ENCODE measurements around the gene PTPN5.
A peak's percentile ranks its signal among the peaks of the same experiment; 100 is the strongest.

PTPN5 gene

DNA sequence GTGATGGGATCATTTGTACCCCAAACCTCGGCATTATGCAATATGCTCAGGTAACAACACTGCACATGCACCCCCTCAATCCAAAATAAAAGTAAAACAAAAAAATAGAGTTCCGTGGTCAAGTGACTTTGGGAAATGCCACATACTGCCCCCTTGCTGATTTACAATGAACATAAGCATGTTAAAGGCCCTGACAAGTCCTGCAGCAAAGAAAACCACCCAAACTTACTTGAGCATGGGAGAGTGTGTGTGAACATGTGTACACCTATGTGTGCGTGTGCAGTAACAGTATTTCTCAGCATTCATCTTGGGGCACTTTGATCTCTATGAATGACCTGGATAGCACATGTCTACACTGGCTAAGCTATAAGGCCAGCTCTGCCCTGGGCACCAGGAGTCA is 49.8 kb downstream of the PTPN5 start:
- DNase-seq (ENCODE audit: low read depth, low spot score), result no peak

DNA sequence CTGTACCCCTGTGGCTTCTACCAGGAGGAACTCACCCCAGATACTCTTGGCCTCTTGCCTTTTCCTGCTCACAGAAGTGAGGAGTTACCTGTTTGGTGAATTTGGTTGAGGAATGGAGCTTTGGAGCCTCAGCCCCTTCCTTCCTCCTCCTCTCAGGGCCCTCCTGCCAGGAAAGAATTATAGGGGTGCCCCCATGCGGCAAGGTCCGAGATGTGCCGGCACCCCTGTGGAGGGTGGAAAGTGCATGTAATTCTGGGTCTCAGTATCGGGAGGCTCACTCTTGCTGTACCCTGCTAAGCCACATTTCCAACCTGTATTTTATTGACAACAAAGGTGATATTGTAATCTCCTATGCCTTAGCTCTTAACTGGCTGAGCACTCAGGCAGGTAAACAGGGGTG is 51.9 kb downstream of the PTPN5 start:
- no peak for DNase-seq (ENCODE audit: low read depth, low spot score)

DNA sequence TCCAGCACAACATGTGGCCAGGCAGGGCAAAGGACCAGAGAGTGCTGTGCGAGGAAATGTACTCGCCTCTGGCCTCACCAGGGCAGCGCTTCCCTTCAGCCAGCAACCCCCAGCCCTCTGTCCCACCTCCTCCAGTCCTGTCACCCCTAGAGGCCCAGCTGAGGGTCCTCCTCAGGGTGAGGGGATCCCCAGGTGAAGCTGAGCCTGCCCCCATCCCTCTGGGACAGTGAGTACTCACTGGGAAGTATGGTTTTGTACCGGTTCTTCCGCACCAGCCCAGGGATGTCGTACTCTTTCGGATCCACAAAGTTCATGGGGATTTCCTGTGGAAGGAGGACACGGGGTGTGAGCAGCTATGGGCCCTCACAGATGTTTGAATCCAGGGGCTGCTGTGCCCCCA is 54.0 kb downstream of the PTPN5 start:
- DNase-seq (ENCODE audit: low read depth, low spot score), result no peak

DNA sequence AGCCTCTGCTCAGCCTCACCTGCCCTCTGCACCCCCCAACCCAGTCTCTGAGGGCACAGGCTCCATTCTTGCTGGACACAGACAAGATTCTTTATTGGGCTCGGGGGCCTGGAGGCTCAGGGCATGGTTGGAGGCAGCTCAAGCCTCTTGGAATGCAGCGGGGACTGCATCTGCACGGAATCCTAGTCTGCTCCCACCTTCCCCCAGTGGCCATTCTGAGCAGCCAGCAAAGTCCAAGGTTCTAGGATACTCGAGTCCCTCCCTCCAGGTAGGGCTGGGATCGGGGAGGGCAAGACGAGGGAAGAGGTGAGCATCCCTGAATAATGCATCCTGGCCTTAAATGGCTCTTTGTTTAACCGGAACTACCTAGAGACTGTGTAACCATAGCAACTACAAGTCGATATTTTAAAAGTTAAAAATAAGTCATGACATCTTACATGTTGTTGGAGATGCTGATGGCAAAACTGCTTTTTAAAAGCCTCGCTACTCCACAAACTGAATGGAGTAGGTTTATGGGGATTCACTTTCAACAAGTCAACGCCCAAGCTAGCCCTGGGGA is 54.9 kb downstream of the PTPN5 start:
- peak; percentile 61 for DNase-seq (ENCODE audit: low read depth, low spot score)

DNA sequence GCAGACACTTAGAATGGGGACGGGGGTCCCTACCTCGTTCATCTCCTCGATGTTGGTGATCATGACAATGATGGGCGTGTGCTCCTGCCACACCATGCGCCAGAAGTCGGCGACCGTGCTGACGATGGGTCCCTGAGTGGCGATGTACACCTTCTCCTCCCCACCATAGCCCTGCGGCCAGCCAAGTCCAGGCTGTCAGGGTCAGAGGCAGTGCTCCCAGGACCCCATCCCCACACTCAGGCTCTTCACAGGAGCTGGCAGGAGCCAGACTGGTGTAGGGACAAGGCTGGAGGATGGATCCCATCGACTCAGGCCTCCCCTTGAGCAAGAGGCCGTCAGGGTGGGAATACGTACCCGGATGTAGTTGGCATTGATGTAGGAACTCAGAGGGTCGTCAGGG is 58.4 kb downstream of the PTPN5 start:
- DNase-seq (ENCODE audit: low read depth, low spot score), result no peak

DNA sequence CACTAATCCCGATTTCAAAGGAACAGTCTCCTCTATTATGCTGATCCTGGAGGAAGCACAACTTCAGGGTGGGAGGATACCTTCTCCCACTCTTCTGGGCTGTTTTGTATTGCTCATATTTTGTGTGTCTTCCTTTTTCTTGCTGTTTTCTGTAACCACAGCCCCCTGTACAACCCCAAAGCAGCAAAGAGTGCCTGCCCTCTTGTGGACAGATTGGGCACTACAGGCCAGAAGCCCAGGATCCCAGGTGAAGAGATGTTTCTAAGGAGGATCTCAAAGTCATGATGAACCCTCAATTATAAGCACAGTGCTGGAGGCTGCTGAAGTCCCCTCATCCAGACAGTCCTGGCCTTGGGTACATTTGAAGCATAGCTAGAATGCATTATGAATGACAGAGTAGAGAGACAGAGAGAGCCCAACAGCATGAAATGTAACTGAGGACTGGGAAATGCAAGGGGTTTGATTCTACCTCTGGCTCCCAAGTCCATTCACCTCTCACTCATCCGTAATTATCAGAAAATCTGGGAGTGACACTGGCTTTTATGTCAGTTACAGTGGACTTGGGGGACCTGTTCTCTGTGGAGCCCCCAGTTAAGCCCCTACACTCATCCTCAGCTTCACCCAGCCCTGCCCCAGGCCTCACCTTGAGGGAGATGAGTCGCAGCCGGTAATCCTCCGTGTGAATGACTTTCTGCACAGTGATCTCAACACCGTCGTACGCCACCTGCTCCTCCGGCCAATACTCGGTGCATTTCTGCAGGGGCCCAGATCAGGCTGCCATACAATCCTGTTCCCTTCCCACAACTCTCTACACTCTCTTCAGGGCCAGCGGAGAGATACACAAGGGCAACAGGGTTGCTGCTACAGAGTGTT is 59.4 kb downstream of the PTPN5 start:
- DNase-seq (ENCODE audit: low read depth, low spot score), result peak; percentile 75

DNA sequence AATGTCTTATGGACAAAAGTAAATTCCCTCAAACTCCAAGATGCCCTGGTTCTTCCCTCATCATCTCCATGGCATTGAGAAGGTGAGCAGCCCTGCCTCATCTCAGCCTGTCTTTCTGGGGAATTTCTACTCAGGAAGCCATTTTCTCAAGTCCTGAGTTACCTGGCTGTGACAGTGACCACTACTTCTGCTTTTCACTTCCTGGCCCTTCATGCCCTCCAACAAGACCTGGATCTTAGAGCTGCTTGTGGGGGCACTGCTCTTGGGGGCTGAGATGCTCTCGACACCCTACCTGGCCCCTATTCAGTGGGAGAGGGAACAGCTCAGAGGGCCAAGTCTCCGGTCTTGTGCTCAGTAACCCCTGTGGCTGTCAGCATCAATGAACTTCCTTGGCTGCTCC is 60.2 kb downstream of the PTPN5 start:
- no peak for DNase-seq (ENCODE audit: low read depth, low spot score)

DNA sequence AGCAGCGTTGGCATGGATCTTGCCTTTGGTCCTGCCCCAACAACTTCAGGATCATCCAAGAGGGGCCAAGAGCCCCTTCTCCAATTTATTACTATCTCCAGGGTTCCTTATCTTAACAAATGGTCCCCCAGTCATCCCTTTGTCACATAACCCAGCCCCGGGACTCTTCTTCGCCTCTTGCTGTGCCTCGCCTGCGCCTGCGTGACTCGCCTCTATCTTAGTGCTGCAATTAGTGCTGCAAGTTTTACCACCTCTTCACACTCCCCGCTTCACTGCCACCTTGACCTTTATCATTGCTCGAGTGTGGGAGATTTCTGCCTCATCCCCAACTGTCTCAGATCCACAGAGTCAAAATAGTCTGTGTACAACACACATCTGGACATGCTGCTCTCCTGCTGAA is 61.6 kb downstream of the PTPN5 start:
- no peak for DNase-seq (ENCODE audit: low read depth, low spot score)

DNA sequence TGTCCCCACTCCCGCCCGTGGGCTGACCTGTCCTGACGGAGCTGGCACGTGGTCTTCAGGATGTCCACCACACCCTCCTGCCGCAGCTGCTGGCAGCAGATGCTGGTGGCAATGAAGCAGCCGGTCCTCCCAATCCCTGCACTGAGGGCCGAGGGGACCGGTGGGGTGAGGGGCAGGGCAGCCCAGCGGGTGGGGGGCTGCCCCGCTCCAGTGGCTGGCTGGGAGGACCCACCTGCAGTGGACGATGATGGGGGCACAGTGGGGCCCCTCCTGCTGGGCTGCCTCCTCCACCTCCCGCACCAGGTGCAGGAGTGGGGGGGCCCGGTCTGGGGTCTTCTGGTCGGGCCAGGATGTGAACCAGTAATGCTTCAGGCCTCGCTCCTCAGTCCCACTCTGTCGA is 62.2 kb downstream of the PTPN5 start:
- DNase-seq (ENCODE audit: low read depth, low spot score), result no peak

DNA sequence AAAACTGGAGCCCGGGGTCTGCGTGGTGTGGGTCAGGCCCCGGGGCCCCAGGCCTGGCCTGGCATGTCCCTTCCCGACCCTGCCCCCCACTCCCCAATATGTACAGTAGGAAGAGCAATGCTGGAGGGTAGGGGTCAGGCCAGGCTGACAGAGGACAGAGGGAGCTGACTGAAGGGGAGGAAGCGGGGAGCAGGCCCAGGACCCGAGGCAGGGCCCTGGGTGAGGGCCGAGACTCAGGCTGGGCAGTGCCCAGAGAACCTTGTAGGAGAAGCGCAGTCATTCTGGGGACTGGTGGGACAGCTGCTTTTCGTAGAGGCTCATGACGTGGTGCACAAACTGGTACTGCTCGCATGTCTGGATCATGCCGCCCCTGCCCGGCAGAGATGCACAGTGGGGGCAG is 62.9 kb downstream of the PTPN5 start:
- DNase-seq (ENCODE audit: low read depth, low spot score), result no peak

DNA sequence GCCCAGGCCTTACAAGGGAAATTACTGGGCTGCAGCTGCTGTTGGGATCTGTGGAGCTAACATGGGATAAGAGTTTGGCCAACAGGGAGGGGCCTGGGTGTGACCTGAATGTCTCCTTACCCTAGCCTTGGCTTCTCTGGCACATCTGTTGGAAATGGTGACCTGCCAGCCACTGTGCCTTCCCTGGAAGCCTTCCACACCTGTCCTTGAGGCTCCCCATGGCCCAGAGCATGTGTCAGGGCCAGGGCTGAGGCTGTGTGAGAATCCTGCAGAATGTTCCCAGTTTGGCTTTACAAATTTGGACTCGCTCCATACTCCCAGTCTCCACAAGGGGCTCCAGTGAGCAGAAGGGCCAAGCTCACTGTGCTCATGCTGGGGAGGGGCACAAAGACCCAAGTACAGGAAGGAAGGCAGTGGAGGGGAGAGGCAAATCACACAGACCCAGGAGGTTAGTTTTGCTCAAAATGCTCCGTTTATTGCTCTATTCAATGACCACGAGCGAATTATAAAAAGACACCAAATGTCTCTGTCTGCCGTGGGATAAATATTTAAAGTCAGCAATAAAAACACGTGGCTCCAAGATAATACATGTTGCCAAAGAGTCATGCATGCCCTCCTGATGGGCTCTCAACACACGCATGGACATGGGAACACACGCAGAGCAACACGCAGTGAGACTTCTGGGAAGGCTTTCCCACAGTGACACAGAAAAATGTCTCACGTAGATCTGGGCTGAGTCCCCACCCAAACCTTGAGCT is 63.9 kb downstream of the PTPN5 start:
- peak; percentile 74 for DNase-seq (ENCODE audit: low read depth, low spot score)

DNA sequence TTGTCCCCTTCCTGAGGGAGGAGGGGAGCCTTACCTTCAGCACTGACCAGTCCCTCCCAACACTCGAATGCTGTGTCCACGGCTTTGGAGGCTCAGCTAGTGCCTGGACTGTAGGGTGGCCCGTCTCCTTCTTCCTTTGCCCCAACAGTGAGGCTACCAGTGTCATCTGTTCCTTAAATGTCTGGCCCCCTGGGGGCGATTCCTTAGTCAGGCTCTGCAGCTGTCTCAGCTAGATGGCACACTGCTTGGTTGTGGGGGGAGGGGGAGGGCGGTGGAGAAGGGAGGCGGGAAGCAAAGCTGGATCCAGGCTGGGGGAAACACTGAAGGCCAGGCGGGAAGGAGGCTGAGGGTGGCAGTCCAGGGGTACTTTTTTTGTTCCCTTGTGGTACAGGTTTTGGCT is 65.6 kb downstream of the PTPN5 start, which contains the start of gene IGSF22:
IGSF22 (minus strand) TSS at position 149 of the 400 bp plus-strand sequence. CDS start 1,952 bp downstream, outside the sequence.
- DNase-seq (ENCODE audit: low read depth, low spot score), result peak; percentile 27

DNA sequence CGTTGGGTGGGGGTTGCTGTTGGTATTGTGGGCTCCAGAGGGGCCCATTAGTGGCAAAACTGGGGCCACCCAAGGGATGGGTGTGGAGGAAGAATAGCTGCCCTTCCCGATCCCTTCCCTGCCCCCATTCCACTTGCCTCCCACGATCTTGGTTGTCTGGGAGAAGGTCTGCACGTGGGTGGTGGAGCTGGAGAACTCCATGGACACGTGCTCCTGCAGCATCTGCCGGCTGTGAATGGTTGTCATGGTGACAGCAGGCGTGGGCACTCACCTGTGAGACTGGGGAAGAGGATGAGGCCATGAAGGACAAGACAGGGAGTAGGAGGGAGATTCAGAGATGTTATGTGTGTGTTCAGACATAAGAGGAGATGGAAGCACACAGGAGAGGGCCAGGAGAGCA is 67.6 kb downstream of the PTPN5 start:
- DNase-seq (ENCODE audit: low read depth, low spot score), result no peak

DNA sequence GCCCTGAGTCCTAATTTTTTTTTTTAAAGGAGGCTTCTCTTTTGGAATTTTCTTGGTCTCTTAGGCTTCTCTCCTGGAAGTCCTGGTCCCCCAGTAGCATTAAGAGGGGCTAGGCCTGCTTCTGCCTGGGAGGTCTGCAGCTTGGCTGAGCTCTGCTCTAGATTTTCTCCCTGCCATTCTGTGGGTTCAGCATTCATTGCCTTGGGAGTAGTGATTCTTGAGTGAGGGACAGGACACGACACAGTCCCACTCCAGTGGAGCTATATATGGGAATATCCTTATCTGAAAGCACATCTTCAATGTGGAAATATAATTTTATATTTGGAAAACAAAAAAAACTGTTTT is 69.3 kb downstream of the PTPN5 start:
- DNase-seq (ENCODE audit: low read depth, low spot score), result no peak

DNA sequence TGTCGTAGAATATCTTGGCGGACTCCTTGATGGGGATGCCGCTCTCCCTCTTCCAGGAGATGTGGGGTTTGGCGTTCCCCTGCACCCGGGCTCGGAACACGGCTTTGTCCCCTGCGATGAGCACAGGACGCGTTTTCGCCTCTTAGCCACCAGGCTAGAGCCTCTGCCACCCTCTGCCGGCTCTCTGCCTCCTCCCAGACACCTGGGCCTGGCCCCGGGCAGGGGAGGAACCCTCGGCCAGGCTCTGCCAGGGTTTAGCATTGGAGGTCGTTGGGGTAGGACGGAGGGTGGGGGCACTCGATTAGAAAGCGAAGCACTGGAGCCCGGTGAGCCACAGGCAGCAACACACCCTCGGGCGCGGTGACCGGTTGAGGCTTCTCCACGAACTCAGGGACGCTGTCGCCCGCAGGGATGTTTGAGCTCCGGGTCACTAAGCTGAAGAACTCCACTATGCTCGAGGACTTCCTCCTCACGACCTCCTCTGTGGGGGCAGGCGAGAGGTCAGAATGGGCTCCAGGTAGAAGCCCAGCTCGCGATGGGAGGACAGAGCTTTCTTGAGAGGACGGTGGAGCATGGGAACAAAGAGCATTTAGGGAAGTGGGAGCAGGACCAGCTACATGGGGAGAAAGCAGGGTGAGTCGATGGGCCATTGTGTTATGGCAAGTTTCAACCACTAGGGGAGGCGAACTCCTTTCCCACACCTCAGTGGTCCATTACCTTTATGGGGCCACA is 69.9 kb downstream of the PTPN5 start:
- peak; percentile 86 for DNase-seq (ENCODE audit: low read depth, low spot score)

DNA sequence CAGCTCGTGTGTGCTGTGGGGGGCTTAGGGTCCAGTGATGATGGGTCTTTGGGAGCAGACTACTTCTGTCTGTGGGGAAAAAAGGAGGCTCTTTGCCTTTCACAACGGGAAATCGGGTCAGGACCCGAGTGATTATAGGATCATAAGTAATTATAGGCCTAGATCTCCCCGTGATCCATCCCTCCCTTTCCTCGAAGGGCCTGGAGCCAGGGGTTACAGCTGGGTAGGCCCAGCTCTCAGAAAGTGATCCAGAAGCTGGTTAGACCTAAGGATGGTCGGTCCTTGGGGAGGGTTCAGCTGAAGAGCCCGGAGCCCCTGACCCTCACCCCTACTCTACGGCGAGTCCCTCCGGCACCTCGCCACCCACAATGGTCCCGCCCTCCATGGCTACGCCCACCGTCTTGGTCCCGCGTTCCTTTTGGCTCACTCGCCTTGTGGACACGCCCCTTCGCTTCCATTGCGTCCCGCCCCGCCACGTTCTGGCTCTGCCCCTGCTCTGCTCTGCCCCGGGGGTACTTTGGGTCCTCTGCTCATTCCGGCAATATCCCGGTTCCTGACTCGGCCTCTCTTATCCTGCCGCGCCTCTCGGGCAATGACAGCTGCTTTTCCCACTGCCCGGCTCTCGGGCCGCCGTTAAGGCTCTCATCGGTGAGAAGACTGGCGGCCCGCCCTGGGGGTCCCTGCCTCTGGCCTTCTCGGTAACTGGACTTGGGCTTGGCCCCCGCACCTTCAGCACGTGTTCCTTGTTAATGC is 70.6 kb downstream of the PTPN5 start:
- peak; percentile 94 for DNase-seq (ENCODE audit: low read depth, low spot score)

DNA sequence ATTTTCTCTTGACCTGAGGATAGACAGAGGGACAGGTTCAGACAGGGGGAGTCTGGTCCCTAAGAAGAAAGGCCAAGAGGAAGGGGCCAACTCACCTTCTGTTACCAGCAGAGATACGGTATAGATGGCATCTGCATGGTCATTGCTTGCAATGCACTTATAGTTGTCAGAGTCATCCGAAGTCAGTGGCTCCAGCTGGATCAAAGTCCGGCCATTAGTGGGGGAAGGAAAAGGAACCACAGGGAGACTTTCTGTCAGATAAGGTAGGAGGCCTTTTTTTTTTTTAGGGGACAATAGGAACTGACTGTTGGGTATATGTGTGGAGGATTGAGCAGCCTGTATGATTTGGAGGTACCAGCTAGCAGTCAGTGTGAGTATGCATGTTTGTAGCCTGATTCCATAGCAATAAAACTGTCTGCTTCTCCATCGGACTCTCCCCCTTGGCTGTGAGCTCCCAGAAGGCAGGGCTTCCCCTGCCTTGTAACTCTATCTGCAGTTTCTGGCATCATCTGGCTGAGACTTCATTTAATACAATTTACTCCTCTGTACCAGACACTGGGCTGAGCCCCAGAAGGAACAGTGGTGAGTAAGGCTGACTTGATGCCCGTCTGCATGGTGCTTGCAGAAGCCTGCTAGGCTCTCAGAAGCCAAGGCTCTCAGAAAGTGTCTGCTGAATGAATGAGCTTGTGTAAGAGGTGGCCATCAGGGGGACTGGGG is 71.3 kb downstream of the PTPN5 start:
- no peak for DNase-seq (ENCODE audit: low read depth, low spot score)

DNA sequence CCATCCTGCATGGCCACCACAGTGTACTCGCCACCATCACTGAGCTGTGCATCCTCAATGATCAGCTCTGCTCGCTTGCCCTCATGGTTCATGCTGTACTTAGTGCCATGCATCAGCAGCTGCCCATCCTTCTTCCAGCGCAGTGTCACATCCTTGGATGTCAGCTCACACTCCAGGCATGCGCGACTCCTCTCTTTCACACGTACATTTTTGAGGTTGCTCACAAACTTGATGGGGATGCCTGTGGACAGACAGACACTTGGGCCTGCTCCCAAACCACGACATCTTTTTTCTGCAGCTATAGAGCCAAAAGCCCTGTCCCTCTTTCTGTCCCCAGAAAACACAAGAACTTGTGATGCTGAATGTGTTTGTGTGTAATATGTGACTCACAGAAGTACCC is 76.1 kb downstream of the PTPN5 start:
- no peak for DNase-seq (ENCODE audit: low read depth, low spot score)

DNA sequence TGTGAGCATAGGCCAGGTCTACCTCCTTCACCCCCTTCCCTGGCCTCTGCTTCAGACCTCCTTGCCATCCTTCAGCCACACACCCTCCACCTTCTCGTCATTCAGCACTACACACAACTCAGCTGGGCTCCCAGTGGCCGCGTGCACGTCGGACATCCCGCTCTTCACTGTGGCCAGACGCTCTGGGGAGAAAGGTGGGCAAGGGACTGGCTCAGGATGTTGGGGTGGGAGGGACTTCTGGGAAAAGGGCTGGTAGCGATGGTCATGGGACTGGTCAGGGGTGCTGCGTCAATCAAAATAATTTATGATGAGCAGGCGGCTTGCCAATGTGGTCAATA is 77.2 kb downstream of the PTPN5 start:
- DNase-seq (ENCODE audit: low read depth, low spot score), result no peak

DNA sequence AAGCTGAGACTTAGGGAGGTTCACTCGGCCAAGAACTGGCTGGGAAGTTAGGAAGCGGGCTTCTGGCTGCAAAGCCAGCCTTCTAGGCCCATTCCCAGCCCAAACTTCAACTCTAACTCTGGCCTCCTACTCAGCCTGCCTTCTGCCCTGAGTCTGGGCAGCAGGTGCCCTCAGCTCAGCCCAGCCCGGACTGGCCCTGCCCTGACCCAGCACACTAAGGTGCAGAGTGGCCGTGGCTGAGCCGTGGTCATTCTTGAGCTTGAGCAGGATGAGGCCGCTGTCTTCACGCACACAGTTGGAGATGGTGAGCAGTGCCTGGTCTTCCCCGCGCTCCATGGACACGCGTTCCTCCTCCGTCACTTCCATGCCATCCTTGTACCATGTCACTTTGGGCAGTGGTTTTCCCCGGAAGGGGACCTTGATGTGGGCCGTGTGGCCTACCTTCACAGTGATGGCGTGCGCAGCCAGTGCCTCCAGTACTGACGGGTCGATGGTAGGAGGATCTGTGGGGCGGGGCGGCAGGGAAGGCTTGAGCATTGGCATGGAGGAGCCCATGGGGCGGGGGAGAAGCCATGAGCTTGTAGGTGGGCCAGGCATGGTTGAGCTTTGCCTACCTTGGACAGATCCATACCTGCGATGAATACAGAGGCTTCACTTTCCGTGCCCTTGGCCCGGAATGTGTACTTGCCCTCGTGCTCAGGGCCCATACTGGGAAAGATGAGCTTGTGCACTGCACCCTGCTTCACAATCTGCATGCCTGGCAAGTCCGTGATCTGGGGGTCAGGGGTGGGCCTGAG is 77.8 kb downstream of the PTPN5 start:
- no peak for DNase-seq (ENCODE audit: low read depth, low spot score)
